ENCODE results near the gene DOK4. TPM values are rescaled to one million over a fixed set of nuclear protein-coding genes. Genes with fewer than 3 reads are reported as not detected.

DOK4 gene
- total and polyA plus RNA-seq, 2 donors (not counting 1 experiment from before 2014, with no cell fraction given) = 1.6 to 2.5 TPM

GRCh38 chr16:57435838-57436237 lies 50.5 kb downstream of the DOK4 start:
- H3K4me3 ChIP-seq (ENCODE audit: control extremely low read depth in 1 of 5, extremely low read depth in 1 of 5, insufficient read depth in 1 of 5, low read depth in 2 of 5, low read length in 4 of 5) = no peak overlapping the region
- WGBS (ENCODE audit: insufficient coverage) = no CpG with 5 or more reads among the region's 1 CpG
- CTCF ChIA-PET = no interaction called here
- peaks cover 0 to 17% (median 12%) of the 10 kb centered on the region in 3 donors for H3K9me3 ChIP-seq (ENCODE audit: control extremely low read depth in 1 of 3, control insufficient read depth in 2 of 3, insufficient read depth in 1 of 3, low read length in 2 of 3)
- intact Hi-C loops (cut with micrococcal nuclease) = no loop called here
- TF ChIP-seq EZH2 (IDR thresholded peaks at IDR 0.05; ENCODE audit: borderline replicate concordance, insufficient read depth, low read depth, low read length, poor library complexity, severe bottlenecking) (no peak), CTCF (IDR thresholded peaks at IDR 0.05) (no peak)
- Mint-ChIP-seq H3K4me3 (no peak overlapping the region), H3K4me1 (no peaks in the 10 kb centered on the region), H3K9me3 (ENCODE audit: insufficient read depth) (peaks cover 6% of the 10 kb centered on the region), H3K27me3 (no peaks in the 10 kb centered on the region), H3K27ac (no peak overlapping the region)
- no peak for DNase-seq
- no peaks in the 10 kb centered on the region for H4K20me1 ChIP-seq (ENCODE audit: control insufficient read depth, insufficient read depth, low read length, poor library complexity, severe bottlenecking)
- H3K9ac ChIP-seq (ENCODE audit: low read length) = no peak overlapping the region
- no peaks in the 10 kb centered on the region for H3K4me1 ChIP-seq (ENCODE audit: control insufficient read depth in 2 of 2, insufficient read depth in 2 of 2, low read length in 2 of 2)
- POLR2A ChIA-PET = no interaction called here
- no peak for ATAC-seq (ENCODE audit: low read depth)
- H2AFZ ChIP-seq (ENCODE audit: insufficient read depth, low read depth, low read length, poor library complexity, severe bottlenecking) = no peak overlapping the region
- peaks cover 3% of the 10 kb centered on the region for H3K79me2 ChIP-seq (ENCODE audit: control insufficient read depth, insufficient read depth, low read length)
- H3K36me3 ChIP-seq (replicated peaks in 1 of 2; ENCODE audit: control extremely low read depth in 1 of 2, control insufficient read depth in 1 of 2, extremely low read depth in 1 of 2, insufficient read depth in 2 of 2, low read length in 1 of 2) = peaks cover 2 to 86% of the 10 kb centered on the region in 2 experiments
- H3K27me3 ChIP-seq (replicated peaks in 1 of 4; ENCODE audit: control extremely low read depth in 1 of 4, control insufficient read depth in 3 of 4, insufficient read depth in 4 of 4, low read length in 3 of 4) = no peaks in the 10 kb centered on the region
- H3K4me2 ChIP-seq (replicated peaks; ENCODE audit: low read depth, low read length, poor library complexity, severe bottlenecking) = no peak overlapping the region
- H3K27ac ChIP-seq (ENCODE audit: low read length in 2 of 2) = no peak overlapping the region

- ATAC-seq (ENCODE audit: low read depth) (no peak), DNase-seq (no peak)
- Histone ChIP-seq H3K4me2 (replicated peaks; ENCODE audit: low read depth, low read length, poor library complexity, severe bottlenecking) (no peak overlapping the region), H3K36me3 (replicated peaks in 1 of 2; ENCODE audit: control extremely low read depth in 1 of 2, control insufficient read depth in 1 of 2, extremely low read depth in 1 of 2, insufficient read depth in 2 of 2, low read length in 1 of 2) (peaks cover 1 to 87% of the 10 kb centered on the region in 2 experiments), H2AFZ (ENCODE audit: insufficient read depth, low read depth, low read length, poor library complexity, severe bottlenecking) (no peak overlapping the region), H3K79me2 (ENCODE audit: control insufficient read depth, insufficient read depth, low read length) (peaks cover 2% of the 10 kb centered on the region), H3K4me3 (ENCODE audit: control extremely low read depth in 1 of 5, extremely low read depth in 1 of 5, insufficient read depth in 1 of 5, low read depth in 2 of 5, low read length in 4 of 5) (no peak overlapping the region), H4K20me1 (ENCODE audit: control insufficient read depth, insufficient read depth, low read length, poor library complexity, severe bottlenecking) (no peaks in the 10 kb centered on the region), H3K4me1 (ENCODE audit: control insufficient read depth in 2 of 2, insufficient read depth in 2 of 2, low read length in 2 of 2) (no peaks in the 10 kb centered on the region), H3K27me3 (replicated peaks in 1 of 4; ENCODE audit: control extremely low read depth in 1 of 4, control insufficient read depth in 3 of 4, insufficient read depth in 4 of 4, low read length in 3 of 4) (no peaks in the 10 kb centered on the region), H3K9ac (ENCODE audit: low read length) (no peak overlapping the region), H3K27ac (ENCODE audit: low read length in 2 of 2) (no peak overlapping the region), H3K9me3 (ENCODE audit: control extremely low read depth in 1 of 3, control insufficient read depth in 2 of 3, insufficient read depth in 1 of 3, low read length in 2 of 3) (peaks cover 0 to under 1% (median 0%) of the 10 kb centered on the region in 3 donors)
- H3K4me3 Mint-ChIP-seq = no peak overlapping the region
- no peaks in the 10 kb centered on the region for H3K4me1 Mint-ChIP-seq
- CTCF ChIA-PET = interaction anchor here (1.4 kb wide), 1 partner anchor 14 kb away, joined by 5 read pairs; no protein-coding TSS in a partner anchor
- no peak for TF ChIP-seq EZH2 (IDR thresholded peaks at IDR 0.05; ENCODE audit: borderline replicate concordance, insufficient read depth, low read depth, low read length, poor library complexity, severe bottlenecking)
- no peak for TF ChIP-seq CTCF (IDR thresholded peaks at IDR 0.05)
- no peaks in the 10 kb centered on the region for H3K9me3 Mint-ChIP-seq (ENCODE audit: insufficient read depth)
- 100% methylated on average over 1 of the region's 2 CpGs for WGBS (ENCODE audit: insufficient coverage)
- H3K27me3 Mint-ChIP-seq = no peaks in the 10 kb centered on the region
- POLR2A ChIA-PET = no interaction called here
- intact Hi-C loops (cut with micrococcal nuclease) = no loop called here
- no peak overlapping the region for H3K27ac Mint-ChIP-seq
Observed at GRCh38 chr16:57434003-57434402, 52.3 kb downstream of the DOK4 start.
